Left ventricle myocardium inferior (tissue), 1 donor: ENCODE data around the gene GLP2R. TPM values are rescaled to one million over a fixed set of nuclear protein-coding genes. Genes with fewer than 3 reads are reported as not detected.

Experiments used
- DNase-seq: peaks from one replicate; pipeline ENCODE4 v3.0.0-alpha.2; 2020
- H3K27ac ChIP-seq: fragments of 200-600 bp; replicated peaks from 2 replicates; pipeline ENCODE4 v1.8.0; 2021
- H3K27me3 ChIP-seq: fragments of 200-600 bp; 2 replicates; pipeline ENCODE4 v1.8.0; 2021; ENCODE audit warnings: low read depth
- H3K36me3 ChIP-seq: fragments of 200-600 bp; 2 replicates; pipeline ENCODE4 v1.8.0; 2021
- H3K4me1 ChIP-seq: fragments of 200-600 bp; 2 replicates; pipeline ENCODE4 v1.8.0; 2021
- H3K4me3 ChIP-seq: fragments of 200-600 bp; 2 replicates; pipeline ENCODE4 v1.8.0; 2021; ENCODE audit warnings: mild to moderate bottlenecking, moderate library complexity
- H3K9me3 ChIP-seq: fragments of 200-600 bp; replicated peaks from 2 replicates; pipeline ENCODE4 v1.8.0; 2021
- CTCF ChIP-seq: fragments of 200-600 bp; IDR thresholded peaks from 2 replicates; pipeline ENCODE4 v1.8.0; 2021; ENCODE audit warnings: antibody characterized with exemption, mild to moderate bottlenecking, borderline replicate concordance
- intact Hi-C: fragments of 100-400 bp; cut with micrococcal nuclease; formaldehyde crosslinking; loops from one replicate; pipeline ENCODE4 v1.11.0; 2022
- total RNA-seq: library from RNA; stranded (reverse); fragmentation: NEBNext Ultra II Directional; extraction: Animal tissue kit (Norgen Biotek cat#: 25700); gene quantifications from one replicate; pipeline ENCODE4 v1.2.1, GENCODE V29; 2021
- donor health status: DM: no; HTN: yes; CAD: no; lungs with severe emphysema.

Gene GLP2R
- total RNA-seq, 1 donor from 2014 or later = not detected

- Histone ChIP-seq H3K27me3 (no peaks in the 10 kb centered on the region), H3K9me3 (no peaks in the 10 kb centered on the region), H3K36me3 (peaks cover 26% of the 10 kb centered on the region), H3K4me3 (no peak overlapping the region), H3K27ac (peak overlapping the region; percentile 44), H3K4me1 (peaks cover 3% of the 10 kb centered on the region)
- intact Hi-C loops = no loop called here
- DNase-seq = no peak
- TF ChIP-seq CTCF = no peak
Measured at GRCh38 chr17:9929871-9930270, 104.1 kb downstream of the GLP2R start.

GRCh38 chr17:9931144-9931741, 105.5 kb downstream of the GLP2R start:
- intact Hi-C loops = no loop called here
- no peaks in the 10 kb centered on the region for H3K9me3 ChIP-seq
- H3K27me3 ChIP-seq = no peaks in the 10 kb centered on the region
- TF ChIP-seq CTCF = no peak
- H3K27ac ChIP-seq = peak overlapping the region; percentile 24
- H3K4me3 ChIP-seq = no peak overlapping the region
- DNase-seq = peak; percentile 2
- peaks cover 26% of the 10 kb centered on the region for H3K36me3 ChIP-seq
- H3K4me1 ChIP-seq = peaks cover 4% of the 10 kb centered on the region

- peaks cover 26% of the 10 kb centered on the region for H3K36me3 ChIP-seq
- H3K27me3 ChIP-seq = no peaks in the 10 kb centered on the region
- H3K4me3 ChIP-seq = no peak overlapping the region
- peaks cover 16% of the 10 kb centered on the region for H3K4me1 ChIP-seq
- H3K9me3 ChIP-seq = no peaks in the 10 kb centered on the region
- intact Hi-C loops = no loop called here
- TF ChIP-seq CTCF = no peak
- no peak overlapping the region for H3K27ac ChIP-seq
- no peak for DNase-seq
Measured at GRCh38 chr17:9932491-9932890, 106.8 kb downstream of the GLP2R start.

GRCh38 chr17:9934331-9934730, 108.6 kb downstream of the GLP2R start:
- no peak overlapping the region for H3K4me3 ChIP-seq
- H3K36me3 ChIP-seq = peaks cover 36% of the 10 kb centered on the region
- H3K9me3 ChIP-seq = peaks cover 15% of the 10 kb centered on the region
- peak overlapping the region; percentile 31 for H3K27ac ChIP-seq
- TF ChIP-seq CTCF = no peak
- intact Hi-C loops = no loop called here
- peaks cover 23% of the 10 kb centered on the region for H3K4me1 ChIP-seq
- DNase-seq = no peak
- no peaks in the 10 kb centered on the region for H3K27me3 ChIP-seq

- peak; percentile 33 for DNase-seq
- no peak for TF ChIP-seq CTCF
- Histone ChIP-seq H3K27ac (peak overlapping the region; percentile 31), H3K4me3 (no peak overlapping the region), H3K36me3 (peaks cover 47% of the 10 kb centered on the region), H3K9me3 (peaks cover 15% of the 10 kb centered on the region), H3K4me1 (peaks cover 23% of the 10 kb centered on the region), H3K27me3 (no peaks in the 10 kb centered on the region)
- intact Hi-C loops = no loop called here
Measured at GRCh38 chr17:9935408-9935807, 109.7 kb downstream of the GLP2R start.
